Panc1 (cell line): ENCODE data around the gene RHBDD1. TPM values are rescaled to one million over a fixed set of nuclear protein-coding genes. Genes with fewer than 3 reads are reported as not detected.
A peak's percentile ranks its signal among the peaks of the same experiment; 100 is the strongest.

Experiments
- ATAC-seq: fragments of 200-7000 bp; cut with Tn5 transposase; 2 replicates; pipeline ENCODE4 v1.9.1; 2020; ENCODE audit warnings: mild to moderate bottlenecking, moderate library complexity
- BruUV-seq: library from RNA; stranded (reverse); fragments of 400-500 nt; replicated peaks from 2 replicates; lab custom pipeline; 2021; lab: Mats Ljungman, UMichigan
- CTCF ChIA-PET: fragments of 300-600 bp; sonication (Branson Sonifier 250); formaldehyde crosslinking; loops from one replicate; lab custom pipeline; 2022; ENCODE audit warnings: antibody characterized with exemption; lab: Charles Lee
- POLR2A ChIA-PET: fragments of 300-600 bp; sonication (Branson Sonifier 250); formaldehyde crosslinking; loops from one replicate; lab custom pipeline; 2022; ENCODE audit warnings: antibody characterized with exemption; lab: Charles Lee
- DNase-seq: peaks from one replicate; pipeline ENCODE4 v3.0.0-alpha.2; 2010; ENCODE audit warnings: low read depth, low spot score
- H3K27ac ChIP-seq: 2 replicates; pipeline ENCODE4 v1.5.1; 2011; ENCODE audit warnings: mild to moderate bottlenecking, low read length, inconsistent platforms
- H3K27me3 ChIP-seq: fragments of 200-500 bp; sonication (Bioruptor generic); 2 replicates; pipeline ENCODE4 v1.6.0; 2014; ENCODE audit warnings: low read length, inconsistent platforms; ENCODE audit not compliant: control insufficient read depth, insufficient read depth
- H3K36me3 ChIP-seq: fragments of 200-500 bp; sonication (Bioruptor generic); 2 replicates; pipeline ENCODE4 v1.5.1; 2014; ENCODE audit warnings: inconsistent platforms, mild to moderate bottlenecking, low read length, moderate library complexity; ENCODE audit not compliant: control insufficient read depth, insufficient read depth
- H3K4me1 ChIP-seq: 2 replicates; pipeline ENCODE4 v1.5.1; 2011; ENCODE audit warnings: inconsistent platforms, mild to moderate bottlenecking, low read length, moderate library complexity; ENCODE audit not compliant: control insufficient read depth, insufficient read depth
- H3K4me3 ChIP-seq, 2 experiments: 2 replicates each; pipeline ENCODE4 v1.5.1; 2011 to 2012; ENCODE audit warnings: low read depth in 2 of 2, low read length in 2 of 2, mild to moderate bottlenecking in 2 of 2, inconsistent platforms in 1 of 2, moderate library complexity in 1 of 2
- H3K9me3 ChIP-seq: fragments of 200-500 bp; sonication (Bioruptor generic); 2 replicates; pipeline ENCODE4 v1.5.1; 2014; ENCODE audit warnings: low read depth, mild to moderate bottlenecking, inconsistent platforms, low read length, moderate library complexity; ENCODE audit not compliant: control insufficient read depth, insufficient read depth
- CTCF ChIP-seq: fragments of 450-650 bp; IDR thresholded peaks from 2 replicates; pipeline ENCODE4 v1.5.1; 2017; ENCODE audit warnings: mild to moderate bottlenecking
- POLR2AphosphoS5 ChIP-seq: IDR thresholded peaks from 2 replicates; pipeline ENCODE4 v1.6.1; 2012; ENCODE audit warnings: mild to moderate bottlenecking, low read depth, low read length, moderate library complexity
- REST ChIP-seq, 2 experiments: IDR thresholded peaks; 2 replicates each; pipeline ENCODE4 v1.6.1; 2011 to 2012; ENCODE audit warnings: low read depth in 2 of 2, control low read depth in 1 of 2, low read length in 1 of 2, mild to moderate bottlenecking in 1 of 2, moderate library complexity in 1 of 2; ENCODE audit not compliant: insufficient read depth in 1 of 2
- SIN3A ChIP-seq: IDR thresholded peaks from 2 replicates; pipeline ENCODE4 v1.6.1; 2012; ENCODE audit warnings: low read depth, mild to moderate bottlenecking, low read length, moderate library complexity, borderline replicate concordance; ENCODE audit not compliant: insufficient read depth
- TCF7L2 ChIP-seq: IDR thresholded peaks from 2 replicates; pipeline ENCODE4 v1.6.1; 2011; ENCODE audit warnings: mild to moderate bottlenecking, low read depth, low read length, inconsistent platforms
- in situ Hi-C: cut with HindIII; loops from 2 replicates; pipeline ENCODE4 v1.10.0; 2016; ENCODE audit warnings: low sequenced_read_pairs, low pct_unique_long_range_greater_than_20kb
- intact Hi-C: fragments of 100-400 bp; cut with micrococcal nuclease; formaldehyde crosslinking; loops from one replicate; pipeline ENCODE4 v1.10.0; 2022; ENCODE audit not compliant: unreplicated experiment
- total RNA-seq: library from RNA; stranded (reverse); gene quantifications from one replicate; pipeline ENCODE4 v1.2.1, GENCODE V29; 2021; ENCODE audit not compliant: unreplicated experiment

Gene RHBDD1
- total RNA-seq, 1 experiment from 2014 or later: 25.3 TPM

GRCh38 chr2:226984750-226985582 lies 149.1 kb downstream of the RHBDD1 start:
- ChIA-PET CTCF (interaction anchor here (0.6 kb wide), 1 partner anchor 885 kb away, joined by 9 read pairs; no protein-coding TSS in a partner anchor), POLR2A (no interaction called here)
- Histone ChIP-seq H3K27me3 (no peaks in the 10 kb centered on the region), H3K36me3 (no peaks in the 10 kb centered on the region), H3K4me3 (no peak overlapping the region), H3K9me3 (no peaks in the 10 kb centered on the region), H3K4me1 (no peaks in the 10 kb centered on the region), H3K27ac (no peak overlapping the region)
- no TSS peak for BruUV-seq
- DNase-seq: peak; percentile 27
- intact Hi-C loops (loop anchor here (2.0 kb wide), 3 partner anchors 170 to 1314 kb away; no protein-coding TSS in a partner anchor), in situ Hi-C loops (no loop called here)
- ATAC-seq: peak; percentile 86
- TF ChIP-seq REST (IDR thresholded peaks at IDR 0.05; ENCODE audit: insufficient read depth in 1 of 2, low read depth in 2 of 2, low read length in 1 of 2) (no peak), SIN3A (no peak), POLR2AphosphoS5 (no peak), TCF7L2 (no peak), CTCF (peak; percentile 80)

GRCh38 chr2:226985583-226985946 lies 149.7 kb downstream of the RHBDD1 start:
- no peak for TF ChIP-seq REST (IDR thresholded peaks at IDR 0.05; ENCODE audit: insufficient read depth in 1 of 2, low read depth in 2 of 2, low read length in 1 of 2)
- TF ChIP-seq CTCF: peak; percentile 44
- no peak for TF ChIP-seq POLR2AphosphoS5
- Histone ChIP-seq H3K4me1 (no peaks in the 10 kb centered on the region), H3K27me3 (no peaks in the 10 kb centered on the region), H3K9me3 (no peaks in the 10 kb centered on the region), H3K36me3 (no peaks in the 10 kb centered on the region), H3K27ac (no peak overlapping the region), H3K4me3 (no peak overlapping the region)
- POLR2A ChIA-PET: no interaction called here
- intact Hi-C loops: loop anchor here (2.0 kb wide), 3 partner anchors 171 to 1315 kb away; no protein-coding TSS in a partner anchor
- in situ Hi-C loops: no loop called here
- CTCF ChIA-PET: no interaction called here
- no peak for DNase-seq
- BruUV-seq: no TSS peak
- no peak for ATAC-seq
